Measurements from ENCODE around the gene SUSD4.

- TF ChIP-seq CTCF (IDR thresholded peaks at IDR 0.05), result no peak
- no peak for TF ChIP-seq POLR2A (IDR thresholded peaks at IDR 0.05)
Measured at GRCh38 chr1:223358826-223359225, 5.2 kb downstream of the SUSD4 start.
